Putamen (tissue), 1 donor: Measurements from ENCODE around the gene TSSC4.

ENCODE experiments used
- DNase-seq: peaks from one replicate; pipeline ENCODE4 v3.0.0-alpha.2; 2016; ENCODE audit warnings: low spot score

The TSSC4 gene

GRCh38 chr11:2418693-2419360 is 18.3 kb downstream of the TSSC4 start:
- no peak for DNase-seq

GRCh38 chr11:2419638-2420501 is 19.3 kb downstream of the TSSC4 start:
- DNase-seq: peak; percentile 39

GRCh38 chr11:2420502-2421225 is 20.1 kb downstream of the TSSC4 start:
- DNase-seq: peak; percentile 63

GRCh38 chr11:2421226-2421994 is 20.9 kb downstream of the TSSC4 start:
- DNase-seq: no peak

GRCh38 chr11:2421996-2422395 is 21.4 kb downstream of the TSSC4 start:
- no peak for DNase-seq

GRCh38 chr11:2422461-2423156 is 22.1 kb downstream of the TSSC4 start:
- no peak for DNase-seq

GRCh38 chr11:2423157-2424025 is 22.8 kb downstream of the TSSC4 start:
- DNase-seq: no peak

GRCh38 chr11:2424811-2425495 is 24.4 kb downstream of the TSSC4 start:
- no peak for DNase-seq

- DNase-seq: no peak
Observed at GRCh38 chr11:2425506-2425905, 25.0 kb downstream of the TSSC4 start.

GRCh38 chr11:2426221-2426620 is 25.7 kb downstream of the TSSC4 start:
- no peak for DNase-seq

GRCh38 chr11:2426826-2427521 is 26.4 kb downstream of the TSSC4 start:
- no peak for DNase-seq

- no peak for DNase-seq
Observed at GRCh38 chr11:2427721-2428321, 27.3 kb downstream of the TSSC4 start.

GRCh38 chr11:2428322-2428795 is 27.8 kb downstream of the TSSC4 start:
- DNase-seq: no peak

GRCh38 chr11:2431395-2431794 is 30.8 kb downstream of the TSSC4 start:
- DNase-seq: no peak

GRCh38 chr11:2432171-2432621 is 31.6 kb downstream of the TSSC4 start:
- DNase-seq: no peak

GRCh38 chr11:2432628-2433071 is 32.1 kb downstream of the TSSC4 start:
- no peak for DNase-seq

GRCh38 chr11:2433106-2433925 is 32.8 kb downstream of the TSSC4 start:
- no peak for DNase-seq
